Measurements from ENCODE around the gene TCFL5. TPM values are rescaled to one million over a fixed set of nuclear protein-coding genes. Genes with fewer than 3 reads are reported as not detected.
A peak's percentile ranks its signal among the peaks of the same experiment; 100 is the strongest.

Gene TCFL5
- total RNA-seq, 1 experiment from 2014 or later: 31.7 TPM

- no peak for DNase-seq (ENCODE audit: low read depth)
- in situ Hi-C loops (cut with HindIII; ENCODE audit: low pct_unique_long_range_greater_than_20kb, low sequenced_read_pairs): no loop called here
Measured at GRCh38 chr20:62885046-62885895, 23.6 kb upstream of the TCFL5 start.

- in situ Hi-C loops (cut with HindIII; ENCODE audit: low pct_unique_long_range_greater_than_20kb, low sequenced_read_pairs): no loop called here
- DNase-seq (ENCODE audit: low read depth): no peak
Measured at GRCh38 chr20:62884556-62884955, 22.9 kb upstream of the TCFL5 start.

GRCh38 chr20:62882426-62882825 lies 20.8 kb upstream of the TCFL5 start:
- DNase-seq (ENCODE audit: low read depth): no peak
- in situ Hi-C loops (cut with HindIII; ENCODE audit: low pct_unique_long_range_greater_than_20kb, low sequenced_read_pairs): no loop called here

GRCh38 chr20:62881662-62882395 lies 20.2 kb upstream of the TCFL5 start:
- no peak for DNase-seq (ENCODE audit: low read depth)
- in situ Hi-C loops (cut with HindIII; ENCODE audit: low pct_unique_long_range_greater_than_20kb, low sequenced_read_pairs): no loop called here

GRCh38 chr20:62880935-62881661 lies 19.5 kb upstream of the TCFL5 start:
- in situ Hi-C loops (cut with HindIII; ENCODE audit: low pct_unique_long_range_greater_than_20kb, low sequenced_read_pairs): no loop called here
- no peak for DNase-seq (ENCODE audit: low read depth)

DNA sequence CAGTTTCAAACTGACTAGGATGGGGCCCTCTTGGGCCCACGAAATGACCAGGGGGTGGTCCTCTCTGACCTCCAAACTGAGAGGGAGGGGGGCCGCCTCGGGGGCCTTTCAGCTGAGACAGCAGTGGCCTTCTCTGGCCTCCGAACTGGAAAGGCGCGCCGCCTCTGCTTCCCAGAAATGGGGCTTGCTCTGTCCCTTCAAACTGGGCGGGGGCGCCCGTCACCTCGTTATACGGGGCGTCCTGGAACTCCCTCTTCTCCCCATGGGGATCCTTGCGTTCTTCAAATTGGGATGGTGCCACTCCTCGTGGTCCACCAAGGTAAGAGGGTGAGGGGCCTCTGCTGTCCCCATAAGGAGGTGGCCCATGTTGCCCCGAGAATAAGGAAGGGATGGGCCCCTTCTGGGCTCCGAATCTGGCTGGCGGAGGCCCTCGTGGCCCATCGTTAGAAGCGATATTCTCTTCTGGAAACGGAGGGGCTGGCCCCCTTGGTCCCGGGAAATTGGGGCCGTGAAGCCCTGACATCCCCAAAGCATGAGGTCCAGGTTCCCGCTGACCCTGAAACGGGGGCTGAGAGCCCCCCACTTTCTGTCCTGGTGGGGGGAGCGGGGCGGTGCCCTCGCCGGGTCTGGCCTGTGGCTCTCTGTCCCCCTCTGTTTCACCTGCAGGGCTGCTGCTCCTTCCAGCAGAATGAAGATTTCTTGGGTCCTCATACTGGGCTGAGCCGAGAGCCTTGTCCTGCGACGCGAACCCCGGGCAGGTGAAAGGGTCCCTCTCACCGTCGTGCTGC lies 18.7 kb upstream of the TCFL5 start:
- in situ Hi-C loops (cut with HindIII; ENCODE audit: low pct_unique_long_range_greater_than_20kb, low sequenced_read_pairs): no loop called here
- DNase-seq (ENCODE audit: low read depth): no peak

DNA sequence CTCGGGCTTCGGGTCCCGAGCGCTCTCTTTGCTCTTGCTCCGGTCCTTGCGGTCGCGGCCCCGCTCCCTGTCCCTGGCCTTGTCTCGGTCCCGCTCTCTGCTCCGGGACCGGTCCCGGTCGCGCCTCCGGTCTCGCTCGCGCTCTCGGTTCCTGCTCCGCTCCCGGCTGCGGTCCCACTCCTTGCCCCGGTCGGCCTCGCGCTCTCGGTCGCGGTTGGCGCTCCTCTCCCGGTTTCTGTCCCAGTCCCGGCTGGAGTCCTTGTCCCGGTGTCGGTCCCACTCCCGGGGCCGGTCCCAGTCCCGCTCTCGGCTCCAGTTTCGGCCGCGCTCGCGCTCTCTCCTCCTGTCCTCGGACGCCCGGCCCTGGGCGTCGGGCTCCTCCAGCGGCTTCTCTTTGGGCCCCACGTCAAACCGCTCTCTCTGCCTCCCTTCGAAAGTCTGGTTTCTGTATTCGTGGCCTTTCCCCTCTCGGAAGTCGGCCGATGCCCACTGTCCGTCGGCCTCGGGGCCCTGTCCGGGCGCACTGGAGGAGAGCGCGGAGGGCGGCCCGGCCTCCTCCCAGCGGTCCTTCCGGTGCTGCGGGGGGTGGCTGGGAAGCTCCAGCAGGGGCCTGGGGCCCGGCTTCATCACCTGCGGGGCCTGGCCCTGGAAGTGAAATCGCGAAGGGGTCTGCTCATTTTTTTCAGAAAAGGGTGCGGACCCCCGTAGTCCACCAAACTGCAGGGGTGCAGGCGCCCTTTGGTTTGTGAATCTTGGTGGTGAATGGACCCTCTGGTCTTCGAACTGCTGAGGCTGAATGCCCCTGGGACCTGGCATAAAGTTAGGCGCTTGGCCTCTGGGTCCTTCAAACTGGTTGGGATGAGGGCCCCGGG lies 17.9 kb upstream of the TCFL5 start:
- in situ Hi-C loops (cut with HindIII; ENCODE audit: low pct_unique_long_range_greater_than_20kb, low sequenced_read_pairs): no loop called here
- DNase-seq (ENCODE audit: low read depth): no peak

GRCh38 chr20:62878244-62879038 lies 16.8 kb upstream of the TCFL5 start:
- in situ Hi-C loops (cut with HindIII; ENCODE audit: low pct_unique_long_range_greater_than_20kb, low sequenced_read_pairs): no loop called here
- no peak for DNase-seq (ENCODE audit: low read depth)

DNA sequence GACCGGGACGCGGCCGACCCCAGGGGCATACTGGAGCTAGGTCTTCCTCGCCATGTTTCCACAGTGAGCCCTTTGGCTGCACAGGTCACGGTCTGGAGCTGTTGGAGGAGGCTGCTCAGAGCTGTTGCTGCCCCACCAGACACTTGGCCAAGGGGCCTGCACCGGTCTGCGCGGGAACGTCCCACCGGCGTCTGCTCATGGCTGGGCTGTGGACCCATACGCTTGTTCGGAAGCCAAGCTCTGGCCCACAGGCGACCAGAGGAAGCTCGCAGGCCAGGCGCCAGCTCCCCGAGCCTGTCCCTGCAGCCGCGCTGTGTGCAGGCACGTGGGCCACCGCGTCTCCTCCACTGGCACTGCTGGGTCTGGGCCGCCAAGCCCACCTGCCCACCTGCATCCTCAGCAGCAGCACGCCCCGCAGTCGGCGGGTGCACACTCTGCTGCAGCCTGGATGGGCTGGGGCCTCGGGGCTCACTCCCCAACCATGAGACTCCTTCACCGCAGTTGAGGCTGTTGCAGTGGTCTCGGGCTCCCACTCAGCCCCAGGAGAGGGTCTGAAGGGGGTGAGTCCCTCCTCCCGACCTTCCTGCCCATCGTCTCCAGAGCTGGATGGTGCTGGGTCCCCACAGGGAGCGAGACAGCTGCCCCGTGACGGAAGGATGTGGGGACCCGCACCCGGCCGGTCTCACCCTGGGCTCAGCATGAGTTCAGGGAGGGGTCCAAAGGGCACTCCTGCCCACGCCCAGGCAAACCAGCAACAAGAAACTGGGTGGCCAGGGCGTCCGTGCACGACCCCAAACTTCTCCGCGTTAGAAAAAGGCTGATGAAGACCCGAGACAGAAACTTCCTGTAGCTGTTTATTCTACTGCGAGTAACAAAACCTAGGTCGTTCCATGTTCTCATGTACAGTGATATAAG lies 15.5 kb upstream of the TCFL5 start:
- no peak for DNase-seq (ENCODE audit: low read depth)
- in situ Hi-C loops (cut with HindIII; ENCODE audit: low pct_unique_long_range_greater_than_20kb, low sequenced_read_pairs): no loop called here

DNA sequence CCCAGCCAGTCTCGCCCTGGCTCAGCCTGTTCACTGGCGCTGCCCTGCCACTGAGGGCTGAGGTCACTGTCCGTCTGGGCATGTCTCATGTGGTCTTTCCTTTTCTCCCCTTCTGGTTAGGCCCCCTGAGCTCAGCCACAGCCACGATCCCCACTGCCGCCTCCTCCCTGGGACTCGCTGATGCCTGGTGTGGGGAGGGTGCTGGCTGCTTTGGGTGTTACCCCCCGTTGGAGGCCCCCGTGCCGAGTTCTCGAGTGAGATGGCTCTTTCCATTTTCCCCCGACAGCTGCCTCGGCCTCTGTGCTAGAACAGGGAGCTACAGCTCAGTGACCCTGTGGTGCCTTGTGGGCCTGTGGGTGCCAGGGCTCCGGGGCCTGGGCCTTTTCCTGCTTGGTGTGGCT lies 14.9 kb upstream of the TCFL5 start:
- in situ Hi-C loops (cut with HindIII; ENCODE audit: low pct_unique_long_range_greater_than_20kb, low sequenced_read_pairs): no loop called here

GRCh38 chr20:62875419-62876361 lies 14.1 kb upstream of the TCFL5 start:
- in situ Hi-C loops (cut with HindIII; ENCODE audit: low pct_unique_long_range_greater_than_20kb, low sequenced_read_pairs): no loop called here
- DNase-seq (ENCODE audit: low read depth): peak; percentile 87

More for the DNA sequence above, 14.9 kb upstream of the TCFL5 start:
- no peak for DNase-seq (ENCODE audit: low read depth)

GRCh38 chr20:62874964-62875344 lies 13.3 kb upstream of the TCFL5 start:
- in situ Hi-C loops (cut with HindIII; ENCODE audit: low pct_unique_long_range_greater_than_20kb, low sequenced_read_pairs): loop anchor here (25.0 kb wide), 1 partner anchor 137 kb away; the partner anchor contains the start of gene BHLHE23

DNA sequence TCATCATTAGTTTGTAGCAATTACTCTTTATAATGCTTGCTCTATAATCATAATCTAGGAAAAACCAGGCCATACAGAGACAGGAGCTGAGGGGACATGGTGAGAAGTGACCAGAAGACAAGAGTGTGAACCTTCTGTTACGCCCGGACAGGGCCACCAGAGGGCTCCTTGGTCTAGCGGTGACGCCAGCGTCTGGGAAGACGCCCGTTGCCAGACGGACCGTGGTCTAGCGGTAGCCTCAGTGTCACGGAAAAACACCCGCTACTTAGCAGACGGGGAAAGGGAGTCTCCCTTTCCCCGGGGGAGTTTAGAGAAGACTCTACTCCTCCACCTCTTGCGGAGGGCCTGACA lies 12.0 kb upstream of the TCFL5 start:
- peak; percentile 77 for DNase-seq (ENCODE audit: low read depth)
- in situ Hi-C loops (cut with HindIII; ENCODE audit: low pct_unique_long_range_greater_than_20kb, low sequenced_read_pairs): loop anchor here (25.0 kb wide), 1 partner anchor 139 kb away; the partner anchor contains the start of gene BHLHE23

More at GRCh38 chr20:62874964-62875344, 13.3 kb upstream of the TCFL5 start:
- no peak for DNase-seq (ENCODE audit: low read depth)

DNA sequence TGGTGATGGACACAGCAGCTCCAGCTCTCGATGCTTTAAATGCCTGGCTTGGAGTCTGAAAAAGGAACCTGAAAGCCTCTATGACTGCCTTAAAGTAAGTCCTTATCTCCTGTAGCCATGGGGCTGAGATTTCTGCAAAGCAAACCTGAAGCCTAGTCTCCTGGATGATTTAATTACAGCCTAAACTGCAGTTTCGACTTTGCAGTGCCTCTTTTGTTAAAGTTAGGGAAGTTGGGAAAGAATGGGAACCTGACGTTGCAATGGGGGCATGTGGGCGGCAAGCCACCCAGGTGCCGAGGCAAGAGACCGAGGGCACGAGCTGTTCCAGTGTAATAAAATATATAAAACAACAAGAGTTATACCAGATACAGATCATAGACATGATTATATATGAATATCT lies 11.7 kb upstream of the TCFL5 start:
- in situ Hi-C loops (cut with HindIII; ENCODE audit: low pct_unique_long_range_greater_than_20kb, low sequenced_read_pairs): loop anchor here (25.0 kb wide), 1 partner anchor 139 kb away; the partner anchor contains the start of gene BHLHE23
- no peak for DNase-seq (ENCODE audit: low read depth)

Measured in Caki2 (cell line).